Keratinocyte (primary cell): ENCODE results near the gene TIMMDC1. TPM values are rescaled to one million over a fixed set of nuclear protein-coding genes. Genes with fewer than 3 reads are reported as not detected.

Source experiments
- DNase-seq: peaks from one replicate; pipeline ENCODE4 v3.0.0-alpha.2; 2011; ENCODE audit warnings: low read depth, missing footprints, low spot score
- FAIRE-seq: peaks from 2 replicates; lab custom pipeline; 2011; peaks lifted over from hg19 to GRCh38; lab: Jason Lieb, UNC
- H2AFZ ChIP-seq: 2 replicates; pipeline ENCODE4 v1.6.0; 2012; ENCODE audit warnings: low read length, control low read depth, inconsistent platforms; ENCODE audit not compliant: control insufficient read depth
- H3K27ac ChIP-seq: 2 replicates; pipeline ENCODE4 v1.5.1; 2011; ENCODE audit warnings: low read length; ENCODE audit not compliant: control insufficient read depth, insufficient read depth
- H3K27me3 ChIP-seq: 3 replicates; pipeline ENCODE4 v1.6.0; 2011; ENCODE audit warnings: low read length; ENCODE audit not compliant: control insufficient read depth, insufficient read depth; ENCODE audit errors: extremely low read depth
- H3K36me3 ChIP-seq, 2 experiments: 2 replicates in 1 of 2; 3 replicates in 1 of 2; pipeline ENCODE4 v1.5.1; 2011; ENCODE audit warnings: low read length in 2 of 2, mild to moderate bottlenecking in 1 of 2; ENCODE audit not compliant: control insufficient read depth in 2 of 2, insufficient read depth in 2 of 2; ENCODE audit errors: extremely low read depth in 1 of 2
- H3K4me1 ChIP-seq: 3 replicates; pipeline ENCODE4 v1.5.1; 2011; ENCODE audit warnings: low read length; ENCODE audit not compliant: control insufficient read depth, insufficient read depth; ENCODE audit errors: extremely low read depth
- H3K4me2 ChIP-seq: 3 replicates; pipeline ENCODE4 v1.6.0; 2011; ENCODE audit warnings: low read depth, low read length; ENCODE audit not compliant: control insufficient read depth, insufficient read depth; ENCODE audit errors: extremely low read depth
- H3K4me3 ChIP-seq, 3 experiments: fragments of 200-600 bp in 1 of 3; sonication (generic) in 1 of 3; 2 replicates in 2 of 3; 3 replicates in 1 of 3; pipeline ENCODE4 v1.5.1; 2011 to 2016; ENCODE audit warnings: low read length in 3 of 3, mild to moderate bottlenecking in 3 of 3, control low read depth in 2 of 3, inconsistent platforms in 1 of 3, low read depth in 1 of 3, mixed read lengths in 1 of 3, mixed run types in 1 of 3, moderate library complexity in 1 of 3; ENCODE audit not compliant: control insufficient read depth in 2 of 3, insufficient read depth in 2 of 3; ENCODE audit errors: extremely low read depth in 1 of 3
- H3K79me2 ChIP-seq: 2 replicates; pipeline ENCODE4 v1.6.0; 2012; ENCODE audit warnings: low read length; ENCODE audit not compliant: control insufficient read depth, insufficient read depth
- H3K9ac ChIP-seq: 3 replicates; pipeline ENCODE4 v1.6.0; 2011; ENCODE audit warnings: low read length; ENCODE audit not compliant: control insufficient read depth, insufficient read depth; ENCODE audit errors: extremely low read depth
- H3K9me1 ChIP-seq: 3 replicates; pipeline ENCODE4 v1.6.0; 2011; ENCODE audit warnings: low read length; ENCODE audit not compliant: control insufficient read depth, insufficient read depth; ENCODE audit errors: extremely low read depth
- H3K9me3 ChIP-seq: 2 replicates; pipeline ENCODE4 v1.5.1; 2012; ENCODE audit warnings: low read depth, low read length; ENCODE audit not compliant: control insufficient read depth
- H4K20me1 ChIP-seq: 3 replicates; pipeline ENCODE4 v1.6.0; 2011; ENCODE audit warnings: low read length; ENCODE audit not compliant: control insufficient read depth, insufficient read depth; ENCODE audit errors: extremely low read depth
- CTCF ChIP-seq, 3 experiments: IDR thresholded peaks in 1 of 3; conservative IDR thresholded peaks in 1 of 3; optimal IDR thresholded peaks in 1 of 3; 2 replicates in 2 of 3; 3 replicates in 1 of 3; pipeline versions ENCODE3 to v1.5.1; 2011; ENCODE audit warnings: low read length in 3 of 3, mild to moderate bottlenecking in 3 of 3, moderate library complexity in 2 of 3, control low read depth in 1 of 3, inconsistent platforms in 1 of 3; ENCODE audit not compliant: insufficient read depth in 2 of 3; ENCODE audit errors: extremely low read depth in 1 of 3
- EZH2 ChIP-seq: IDR thresholded peaks from one replicate; pipeline ENCODE4 v1.6.1; 2012; ENCODE audit warnings: inconsistent platforms, mild to moderate bottlenecking, low read length, moderate library complexity
- dilution Hi-C: fragments of 300-500 bp; cut with MboI; formaldehyde crosslinking; loops from one replicate; pipeline ENCODE4 v1.7.0; 2020; ENCODE audit warnings: low sequenced_read_pairs; ENCODE audit not compliant: extremely low pct_ligation_motif_present
- polyA plus RNA-seq, 5 experiments: library from polyadenylated mRNA; depleted of rRNA in 3 of 5; stranded (reverse) in 3 of 5; stranded (forward) in 1 of 5; unstranded in 1 of 5; fragments of >200 nt; gene quantifications; 1 replicate in 1 of 5; 2 replicates in 3 of 5; 3 replicates in 1 of 5; pipeline versions ENCODE4 v1.2.1 to v1.2.3, GENCODE V29; 2011 to 2012; ENCODE audit warnings: missing spikeins in 2 of 5, low read depth in 1 of 5, low replicate concordance in 1 of 5

The TIMMDC1 gene
- polyA plus RNA-seq, 1 donor (not counting 4 experiments of a cell fraction or from before 2014, with no cell fraction given) = 140 TPM

DNA sequence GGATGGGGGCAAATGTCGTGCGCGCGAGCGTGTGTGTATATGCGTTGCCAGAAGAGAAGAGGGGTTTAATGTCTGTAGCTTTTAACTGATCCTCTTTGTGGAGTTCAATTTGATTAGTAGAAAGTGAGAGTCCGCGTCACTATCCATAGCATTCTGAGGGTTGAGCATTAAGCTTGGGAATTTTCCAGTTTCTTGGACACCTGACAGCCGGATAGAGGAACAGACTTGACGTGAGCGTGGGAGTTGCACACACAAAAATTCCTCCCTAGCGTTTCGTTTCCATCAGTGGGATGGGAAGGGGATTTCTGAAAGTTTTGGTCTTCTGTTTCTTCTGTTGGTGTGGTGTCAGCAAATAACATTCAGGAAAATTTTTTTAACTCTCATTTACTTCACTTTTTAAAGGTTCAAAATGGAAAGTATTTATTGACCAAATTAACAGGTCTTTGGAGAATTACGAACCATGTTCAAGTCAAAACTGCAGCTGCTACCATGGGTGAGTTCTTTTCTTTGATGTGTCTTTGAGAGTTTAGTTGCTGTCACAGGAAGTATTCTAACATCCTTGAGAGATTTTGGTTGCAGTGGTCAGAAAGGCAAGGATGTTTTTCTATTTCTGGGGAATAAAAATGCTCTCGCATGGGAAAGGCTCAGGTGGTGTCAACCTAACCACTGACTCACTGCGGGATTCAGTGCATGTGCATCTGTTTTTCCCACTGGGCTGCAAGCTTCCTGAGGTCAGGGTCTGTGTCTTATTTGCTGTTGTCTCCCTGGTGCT lies 28.7 kb upstream of the TIMMDC1 start:
- Histone ChIP-seq H3K9me3 (no peaks in the 10 kb centered on the region), H3K4me1 (peaks cover 7% of the 10 kb centered on the region), H3K27me3 (no peaks in the 10 kb centered on the region), H3K9ac (peak overlapping the region; percentile 86), H3K27ac (peak overlapping the region; percentile 75), H3K9me1 (no peaks in the 10 kb centered on the region), H3K79me2 (no peaks in the 10 kb centered on the region), H3K4me3 (peak overlapping the region; percentile 83 to 95 (median 91)), H2AFZ (peak overlapping the region; percentile 95), H3K4me2 (peak overlapping the region; percentile 68), H3K36me3 (peaks cover 5 to 9% of the 10 kb centered on the region in 2 experiments), H4K20me1 (no peaks in the 10 kb centered on the region)
- dilution Hi-C loops = no loop called here
- FAIRE-seq (peak; percentile 46), DNase-seq (no peak)
- TF ChIP-seq EZH2 (no peak), CTCF (optimal IDR thresholded peaks at IDR 0.05 in 1 of 3, IDR thresholded peaks at IDR 0.05 in 1 of 3, conservative IDR thresholded peaks at IDR 0.05 in 1 of 3; ENCODE audit: extremely low read depth in 1 of 3, insufficient read depth in 2 of 3, low read length in 3 of 3) (no peak)

DNA sequence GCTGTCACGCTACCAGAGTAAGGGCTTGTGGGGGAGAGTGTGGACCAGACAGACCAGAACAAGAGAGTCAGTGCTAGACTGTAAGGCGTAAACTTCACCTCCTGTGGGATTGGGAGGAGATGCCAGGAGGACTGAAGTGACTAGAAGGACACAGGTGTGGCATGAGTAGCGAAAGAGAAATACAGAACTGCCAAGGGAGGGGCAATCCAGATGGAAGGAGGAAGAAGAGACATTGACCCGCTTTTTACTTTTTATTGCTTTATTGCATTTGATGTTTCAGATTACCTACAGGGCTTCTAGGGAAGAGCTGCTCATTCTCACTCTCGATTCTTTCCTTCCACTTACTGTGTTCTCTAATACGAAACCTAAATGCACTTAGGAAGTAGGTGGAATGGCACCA lies 27.5 kb upstream of the TIMMDC1 start:
- DNase-seq (no peak), FAIRE-seq (no peak)
- no peak overlapping the region for H3K9ac ChIP-seq
- H3K9me1 ChIP-seq = no peaks in the 10 kb centered on the region
- dilution Hi-C loops = no loop called here
- peaks cover 5 to 9% of the 10 kb centered on the region in 2 experiments for H3K36me3 ChIP-seq
- no peaks in the 10 kb centered on the region for H4K20me1 ChIP-seq
- H2AFZ ChIP-seq = no peak overlapping the region
- TF ChIP-seq CTCF (optimal IDR thresholded peaks at IDR 0.05 in 1 of 3, IDR thresholded peaks at IDR 0.05 in 1 of 3, conservative IDR thresholded peaks at IDR 0.05 in 1 of 3; ENCODE audit: extremely low read depth in 1 of 3, insufficient read depth in 2 of 3, low read length in 3 of 3) (no peak), EZH2 (no peak)
- no peak overlapping the region for H3K4me3 ChIP-seq
- no peaks in the 10 kb centered on the region for H3K27me3 ChIP-seq
- no peaks in the 10 kb centered on the region for H3K9me3 ChIP-seq
- H3K27ac ChIP-seq = no peak overlapping the region
- no peak overlapping the region for H3K4me2 ChIP-seq
- no peaks in the 10 kb centered on the region for H3K79me2 ChIP-seq
- H3K4me1 ChIP-seq = peaks cover 7% of the 10 kb centered on the region
